Stimulated activated CD4-positive, alpha-beta T cell treated with anti-CD3 and anti-CD28 coated beads, Interleukin-1b, Interleukin-23, amount 100 ng/mL, for 1 hour (primary cell): ENCODE data around the gene MAP4K2.

Experiments
- DNase-seq, 2 donors: peaks; one replicate each; pipeline ENCODE4 v3.0.0-alpha.2; 2020; ENCODE audit warnings: low read depth in 2 of 2

The MAP4K2 gene

DNA sequence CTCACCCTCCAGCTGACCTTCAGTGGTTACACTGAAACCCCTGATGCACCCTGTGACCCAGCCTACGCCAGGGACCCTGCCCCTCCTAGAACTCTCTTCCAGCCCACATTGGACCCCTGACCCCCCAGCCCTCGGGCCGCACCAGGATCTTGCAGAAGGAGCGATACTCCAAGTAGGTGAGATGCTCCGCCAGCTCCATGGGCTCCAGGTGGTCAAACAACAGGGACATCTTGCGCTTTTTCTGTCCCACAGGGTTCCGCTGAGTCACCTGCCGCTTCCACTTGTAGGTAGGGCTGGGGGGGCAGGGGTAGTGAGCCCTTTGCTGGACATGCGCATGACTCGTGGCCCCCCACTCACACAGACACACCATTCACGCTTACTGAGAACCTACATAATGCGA is 63.1 kb downstream of the MAP4K2 start:
- no peak for DNase-seq

DNA sequence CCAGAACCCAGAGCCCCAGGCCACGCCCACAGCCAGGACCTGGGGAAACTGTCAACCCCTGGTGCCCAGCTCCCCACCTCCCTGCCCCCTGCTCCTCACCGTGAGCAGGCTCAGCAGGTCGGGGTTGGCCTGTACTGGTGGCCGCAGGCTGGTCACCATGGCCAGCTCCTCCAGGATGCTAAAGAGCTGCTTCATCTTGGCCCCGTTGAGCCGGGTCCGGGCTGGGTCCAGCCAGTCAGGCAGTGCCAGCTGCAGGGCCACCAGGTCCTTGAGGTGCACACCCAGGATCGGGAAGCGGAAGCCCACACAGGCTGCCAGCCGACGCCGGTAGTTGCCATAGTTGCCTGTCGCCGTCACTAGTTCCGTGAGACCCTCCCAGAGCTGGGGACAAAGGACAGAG is 66.4 kb downstream of the MAP4K2 start:
- no peak for DNase-seq

DNA sequence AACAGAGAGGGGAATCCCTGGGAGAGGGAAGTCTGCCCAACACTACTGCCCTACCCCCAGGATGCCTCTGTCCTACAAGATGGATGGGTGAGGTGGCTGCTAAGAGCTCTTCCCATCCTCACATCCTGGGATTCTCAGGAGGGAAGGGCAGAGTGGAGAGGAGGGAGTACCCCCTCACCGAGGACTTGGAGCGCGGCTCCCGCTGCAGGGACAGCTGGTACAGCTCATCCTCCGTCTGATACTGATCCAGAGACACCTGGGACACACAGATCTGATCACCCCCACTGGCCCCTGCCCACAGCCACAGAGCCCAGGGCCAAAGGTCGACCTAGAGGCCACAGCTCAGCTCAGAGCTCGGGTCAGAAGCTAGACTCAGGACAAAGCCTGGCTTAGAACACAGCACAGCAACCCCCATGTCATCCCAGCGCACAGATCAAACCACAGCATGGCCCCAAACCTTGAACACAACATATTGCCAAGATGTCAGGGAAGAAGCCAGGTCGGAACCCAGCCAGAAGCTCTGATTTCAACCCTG is 67.2 kb downstream of the MAP4K2 start:
- no peak for DNase-seq
